GM19025 (cell line): ENCODE measurements around the gene CCDC9.
A peak's percentile ranks its signal among the peaks of the same experiment; 100 is the strongest.
"Not testable (repeated sequence)": the region's sequence is repeated elsewhere in the genome, so short reads cannot be mapped to it uniquely, and the experiment has no call there.

Experiments
- ATAC-seq: cut with Tn5 transposase; IDR thresholded peaks from one replicate; pipeline ENCODE4 v1.9.1; 2021; ENCODE audit warnings: mild to moderate bottlenecking, low read depth, moderate library complexity; ENCODE audit not compliant: unreplicated experiment

Gene CCDC9

DNA sequence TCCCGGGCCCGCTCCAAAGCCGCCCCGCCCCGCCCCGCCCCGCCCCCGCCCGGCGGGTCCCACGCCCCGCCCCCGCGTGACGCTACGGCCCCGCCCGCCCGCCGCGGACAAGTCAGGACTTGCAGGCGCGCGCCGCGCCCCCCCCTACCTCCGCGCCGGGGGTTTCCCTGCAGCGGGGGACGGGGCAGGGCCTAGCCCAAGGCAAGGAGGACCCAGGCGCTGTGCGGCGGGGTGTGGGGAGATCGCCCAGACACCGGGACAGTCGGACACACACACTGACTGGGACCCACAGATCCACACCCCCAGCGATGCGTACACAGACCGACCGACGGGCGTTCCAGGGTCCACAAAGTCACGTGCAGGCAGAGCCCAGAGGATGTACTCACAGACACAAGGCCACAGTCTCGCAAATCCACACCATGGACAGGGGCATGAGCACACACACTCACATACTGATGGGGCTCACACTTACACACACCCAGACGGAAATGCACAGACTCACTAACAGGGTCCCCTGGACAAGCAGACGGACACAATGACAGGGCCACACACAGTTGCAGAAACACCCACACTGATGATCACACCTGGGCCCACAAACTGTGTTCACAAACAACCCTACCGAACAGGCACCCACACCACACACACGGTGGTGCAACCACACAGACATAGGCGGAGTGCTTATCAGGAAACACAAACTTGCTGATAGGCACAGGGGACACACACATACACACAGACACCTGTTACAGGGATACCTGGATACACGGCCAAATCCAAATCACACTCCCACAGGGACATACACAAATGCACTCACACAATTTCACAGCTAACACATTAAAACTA, 24.9 kb upstream of the CCDC9 start:
- ATAC-seq = peak; percentile 30

DNA sequence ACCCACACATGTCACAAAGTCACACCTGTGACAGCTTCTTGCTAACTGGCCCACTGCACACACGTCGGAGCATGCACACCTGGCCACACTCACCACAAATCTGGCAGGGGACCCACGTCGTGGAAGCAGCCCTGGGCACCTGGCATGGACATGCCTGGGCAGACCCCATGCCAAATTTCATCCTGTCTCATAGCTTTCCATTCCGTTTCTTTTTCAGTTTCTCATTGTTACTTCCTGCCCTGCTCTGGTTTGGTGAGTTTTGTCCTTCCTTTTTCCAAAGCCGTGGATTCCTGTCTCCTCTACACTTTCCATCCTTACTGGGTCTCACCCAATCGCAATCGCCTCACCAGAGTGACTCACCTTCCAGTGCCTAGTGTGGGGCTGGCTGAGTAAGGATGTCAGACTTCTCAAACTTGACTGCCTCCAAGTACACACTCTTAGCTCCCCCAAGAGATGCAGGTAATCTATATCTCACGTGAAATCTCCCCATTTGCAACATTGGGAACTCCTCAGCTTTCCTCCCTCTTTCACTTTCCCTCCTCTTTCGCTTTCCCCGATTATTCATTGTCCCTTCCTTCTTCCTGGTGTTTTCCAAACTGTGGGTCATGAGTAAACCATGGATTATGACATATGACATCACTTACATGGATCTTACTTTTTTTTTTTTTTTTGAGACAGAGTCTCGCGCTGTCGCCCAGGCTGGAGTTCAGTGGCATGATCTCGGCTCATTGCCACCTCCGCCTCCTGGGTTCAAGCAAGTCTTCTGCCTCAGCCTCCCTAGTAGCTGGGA, 23.7 kb upstream of the CCDC9 start:
- ATAC-seq = no peak

DNA sequence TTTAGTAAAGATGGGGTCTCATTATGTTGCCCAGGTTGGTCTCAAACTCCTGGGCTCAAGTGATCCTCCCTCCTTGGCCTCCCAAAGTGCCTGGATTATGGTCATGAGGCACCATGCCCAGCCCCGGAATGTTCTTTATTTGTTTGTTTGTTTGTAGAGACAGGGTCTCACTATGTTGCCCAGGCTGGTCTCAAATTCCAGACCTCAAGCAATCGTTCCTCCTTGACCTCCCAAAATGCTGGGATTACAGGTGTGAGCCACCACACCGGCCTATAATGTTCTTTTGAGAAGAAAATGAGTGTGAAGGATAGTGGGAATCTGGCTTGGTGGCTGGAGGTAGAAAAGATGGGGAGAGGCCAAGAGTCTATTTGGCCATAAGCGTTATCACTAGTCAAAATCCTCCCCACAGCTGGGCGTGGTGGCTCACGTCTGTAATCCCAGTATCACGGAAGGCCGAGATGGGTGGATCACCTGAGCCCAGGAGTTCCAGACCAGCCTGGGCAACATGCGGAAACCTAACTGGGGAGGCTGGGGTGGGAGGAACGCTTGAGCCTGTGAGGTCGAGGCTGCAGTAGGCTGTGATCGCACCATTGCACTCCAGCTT, 20.2 kb upstream of the CCDC9 start:
- no peak for ATAC-seq

DNA sequence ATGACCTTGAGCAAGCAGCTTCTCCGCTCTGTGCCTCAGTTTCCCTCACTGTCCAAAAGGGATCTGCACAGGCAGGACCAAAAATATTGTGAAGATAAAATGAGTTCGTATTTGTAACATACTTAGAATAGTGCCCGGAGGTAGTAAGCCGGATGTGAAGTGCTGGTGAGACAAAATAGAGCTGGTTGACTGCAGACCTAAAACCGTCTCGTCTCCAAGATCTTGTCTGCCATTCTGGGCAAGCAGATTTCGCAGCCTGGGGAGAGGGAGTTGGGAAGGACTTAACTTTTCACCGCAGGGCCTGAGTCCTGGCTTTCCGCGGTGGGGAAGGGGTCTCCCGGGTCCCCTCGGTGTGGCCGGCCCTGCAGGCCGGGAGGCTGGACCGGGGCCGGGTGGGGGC, 17.2 kb upstream of the CCDC9 start:
- ATAC-seq = no peak

DNA sequence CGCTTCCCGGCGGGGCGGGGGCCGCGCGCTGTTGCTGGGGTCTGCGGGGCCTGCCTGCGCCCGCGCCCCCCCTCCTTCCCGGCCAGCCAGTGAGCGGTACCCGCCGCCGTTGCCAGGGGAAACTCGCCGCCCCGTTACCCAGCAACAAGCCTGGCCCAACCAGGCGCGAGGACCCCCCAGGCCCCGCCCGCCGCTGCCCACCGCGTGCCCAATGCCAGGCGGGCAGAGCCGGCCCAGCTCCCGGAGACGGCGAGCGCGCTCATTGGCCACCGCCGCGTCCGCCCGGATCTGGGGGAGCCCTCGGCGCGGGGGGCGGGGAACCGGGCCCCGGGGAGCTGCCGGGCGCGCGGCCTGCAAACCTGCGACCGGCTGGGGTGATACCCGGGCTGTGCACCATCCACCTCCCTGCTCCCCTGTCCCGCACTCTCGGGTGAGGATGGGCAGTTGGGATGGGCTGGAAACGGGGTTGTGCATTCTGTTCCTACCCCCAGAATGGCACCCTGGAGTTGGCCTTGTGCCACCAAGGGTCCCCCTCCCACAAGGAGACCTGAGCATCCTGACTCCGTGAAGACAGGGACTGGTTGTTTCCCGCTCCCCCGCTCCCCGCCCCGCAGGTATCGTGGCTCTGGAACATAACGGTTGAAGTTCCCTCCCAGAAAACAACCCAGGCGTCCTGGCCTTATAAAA, 16.6 kb upstream of the CCDC9 start:
- no peak for ATAC-seq

DNA sequence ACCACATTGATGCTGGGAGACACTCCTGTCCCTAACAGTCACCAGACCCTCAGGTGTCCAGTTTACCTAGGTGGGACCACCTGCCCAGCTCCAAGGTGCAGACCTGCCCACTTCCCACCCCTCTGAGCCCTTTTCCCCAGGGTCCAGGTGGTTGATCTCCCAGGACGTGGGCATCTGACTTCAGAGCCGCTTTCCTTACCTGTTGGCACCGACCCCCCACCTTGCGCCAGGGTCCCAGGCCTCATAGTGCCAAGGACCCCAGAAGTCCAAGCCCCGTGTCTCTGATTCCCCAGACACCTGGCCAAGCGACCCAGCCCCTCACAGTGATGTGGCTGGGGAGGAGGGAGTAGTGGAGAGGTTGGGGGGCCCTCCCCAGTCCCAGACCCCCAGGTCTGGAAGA, 15.8 kb upstream of the CCDC9 start:
- no peak for ATAC-seq

DNA sequence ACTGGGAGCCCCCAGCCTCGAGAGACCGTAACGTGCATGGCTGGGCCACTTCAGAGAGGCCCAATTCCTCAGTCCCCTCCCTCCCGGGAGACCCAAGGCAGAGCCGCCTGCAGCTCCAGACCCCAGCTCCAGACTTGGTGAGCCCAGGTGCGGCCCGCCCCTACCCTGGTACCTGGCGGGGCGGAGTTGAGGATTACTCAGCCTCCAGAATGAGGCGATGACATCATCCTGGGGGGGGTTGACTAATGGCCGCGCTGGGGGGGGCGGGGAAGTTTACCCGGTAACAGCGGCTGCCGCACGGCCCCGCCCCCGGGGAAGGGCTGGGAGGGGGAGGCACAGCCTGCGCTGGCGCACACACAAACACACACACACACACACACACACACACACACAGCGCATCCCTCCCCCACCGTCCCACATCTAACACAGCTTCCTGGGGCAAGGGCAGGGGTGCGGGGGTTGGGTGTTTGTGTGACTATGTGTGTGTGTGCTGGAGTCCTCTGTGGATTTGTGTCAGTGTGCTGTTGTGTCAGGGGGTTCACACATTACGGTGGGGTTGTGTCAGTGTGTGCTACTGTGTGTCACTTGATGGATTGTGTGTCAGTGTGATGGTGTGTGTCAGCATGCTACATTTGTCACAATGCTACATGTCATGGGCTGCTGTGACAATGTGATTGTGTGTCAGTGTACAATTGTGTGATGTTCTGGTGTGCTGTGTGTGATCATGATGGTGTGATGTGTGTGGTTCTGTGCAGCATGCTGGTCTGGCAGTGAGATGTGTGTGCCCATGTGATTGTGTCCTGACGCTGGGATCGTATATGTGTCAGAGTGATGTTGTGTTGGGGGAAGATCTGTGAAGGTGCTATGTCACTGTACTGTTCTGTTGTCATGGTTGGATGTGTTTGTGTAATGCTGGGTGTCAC, 15.1 kb upstream of the CCDC9 start:
- ATAC-seq = no peak

DNA sequence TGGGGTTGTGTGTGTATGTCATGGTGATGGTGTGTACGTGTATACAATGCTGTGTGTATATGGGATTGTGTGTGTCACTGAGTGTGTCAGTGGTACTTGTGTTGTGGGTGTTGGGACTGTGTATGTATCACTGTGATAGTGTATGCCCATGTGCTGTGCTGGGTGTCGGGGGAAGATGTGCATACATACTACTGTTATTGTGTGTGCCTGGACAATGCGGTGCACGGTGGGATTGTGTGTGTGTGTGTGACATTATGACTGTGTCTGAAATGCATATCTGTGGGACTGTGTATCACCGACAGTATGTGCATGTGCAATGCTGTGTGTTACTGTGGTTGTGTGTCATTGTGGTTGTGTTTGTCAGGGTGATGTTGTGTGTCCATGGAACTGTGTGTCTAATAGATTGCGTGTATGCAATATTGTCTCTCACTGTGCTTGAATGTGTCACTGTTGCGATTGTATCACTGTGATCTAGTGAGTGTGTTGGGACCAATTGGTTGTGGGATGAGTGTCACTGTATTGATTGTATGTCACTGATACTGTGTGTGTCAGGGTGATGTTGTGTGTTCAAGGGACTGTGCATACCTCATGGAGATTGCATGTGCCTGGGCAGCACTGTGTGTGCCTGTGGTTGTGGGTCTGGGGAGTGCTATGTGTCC, 14.3 kb upstream of the CCDC9 start:
- no peak for ATAC-seq

DNA sequence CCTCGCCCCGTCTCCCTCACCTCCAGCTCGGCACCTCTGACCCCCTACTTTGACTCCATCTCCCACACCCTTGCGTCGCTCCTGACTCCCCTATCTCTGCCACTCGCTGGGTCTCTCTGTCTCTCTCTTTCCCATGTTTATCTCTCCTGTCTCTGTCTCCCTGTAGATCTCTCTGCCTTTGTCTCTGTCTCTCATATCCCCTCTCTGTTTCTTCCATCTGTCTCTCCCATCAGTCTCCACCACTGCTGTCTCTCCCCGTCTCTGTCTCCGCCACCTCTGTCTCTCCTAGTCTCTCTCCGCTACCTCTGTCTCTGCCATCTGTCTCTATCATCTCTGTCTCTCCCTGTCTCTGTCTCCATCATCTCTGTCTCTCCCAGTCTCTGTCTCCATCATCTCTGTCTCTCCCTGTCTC, 13.0 kb upstream of the CCDC9 start:
- ATAC-seq = no peak

DNA sequence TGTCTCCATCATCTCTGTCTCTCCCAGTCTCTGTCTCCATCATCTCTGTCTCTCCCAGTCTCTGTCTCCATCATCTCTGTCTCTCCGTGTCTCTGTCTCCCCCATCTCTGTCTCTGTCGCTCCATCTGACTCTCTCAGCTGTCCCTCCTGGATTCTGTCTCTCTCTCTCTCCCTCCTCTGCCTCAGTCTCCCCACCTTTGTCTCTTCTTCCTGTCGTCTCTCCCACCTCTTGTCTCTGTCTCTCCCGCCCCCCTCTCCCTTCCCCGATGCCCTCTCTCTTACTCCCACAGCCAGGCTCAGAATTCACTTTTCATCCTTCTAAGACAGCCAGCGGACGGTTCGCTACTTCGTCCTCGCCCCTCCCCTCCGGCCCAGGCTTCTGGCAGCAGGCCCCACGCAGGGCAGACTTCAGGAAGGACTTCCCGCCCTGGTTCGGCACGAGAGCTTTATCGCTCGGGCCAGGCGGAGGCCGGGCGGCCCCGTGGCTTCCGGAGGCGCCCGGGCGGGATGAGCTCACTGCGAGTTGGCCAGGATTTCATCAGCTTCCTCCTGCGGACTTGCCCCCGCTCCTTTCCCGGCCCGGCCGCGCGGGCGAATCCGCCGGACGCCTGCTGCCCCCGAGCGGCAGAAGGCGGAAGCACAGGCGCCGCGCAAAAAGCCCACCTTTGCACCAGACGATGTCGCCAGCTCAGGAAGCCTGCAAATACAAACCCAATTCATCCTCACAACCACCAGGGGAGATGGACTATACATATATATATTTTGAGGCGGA, 12.4 kb upstream of the CCDC9 start:
- ATAC-seq = peak; percentile 73

DNA sequence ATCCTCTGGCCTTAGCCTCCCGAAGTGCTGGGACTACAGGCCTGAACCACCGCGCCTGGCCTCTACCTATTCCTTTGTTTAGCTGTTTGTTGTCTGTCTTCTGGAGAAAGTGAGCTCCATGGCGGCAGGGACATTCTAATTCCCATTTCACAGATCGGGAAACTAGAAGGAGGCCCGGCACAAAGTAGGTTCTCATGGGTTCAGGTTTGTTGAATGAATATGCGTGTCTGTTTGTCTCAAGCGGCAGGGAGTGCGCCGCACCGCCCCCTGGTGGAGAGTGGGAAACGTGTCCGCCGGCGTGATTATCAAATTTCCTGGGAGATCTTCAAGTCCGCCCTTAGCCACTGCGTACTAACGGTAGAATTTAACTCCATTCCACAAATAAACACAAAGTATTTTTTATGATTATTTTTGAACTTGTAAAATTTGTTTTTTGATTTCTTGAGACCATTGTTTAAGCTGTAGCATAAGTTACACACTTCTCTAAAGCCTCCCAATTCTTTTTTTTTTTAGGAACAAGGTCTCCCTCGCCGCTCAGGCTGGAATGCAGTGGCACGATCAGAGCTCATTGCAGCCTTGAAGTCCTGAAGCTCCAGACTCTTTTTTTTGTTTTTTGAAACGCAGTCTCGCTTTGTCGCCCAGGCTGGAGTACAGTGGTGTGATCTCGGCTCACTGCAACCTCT, 8.9 kb upstream of the CCDC9 start:
- no peak for ATAC-seq

DNA sequence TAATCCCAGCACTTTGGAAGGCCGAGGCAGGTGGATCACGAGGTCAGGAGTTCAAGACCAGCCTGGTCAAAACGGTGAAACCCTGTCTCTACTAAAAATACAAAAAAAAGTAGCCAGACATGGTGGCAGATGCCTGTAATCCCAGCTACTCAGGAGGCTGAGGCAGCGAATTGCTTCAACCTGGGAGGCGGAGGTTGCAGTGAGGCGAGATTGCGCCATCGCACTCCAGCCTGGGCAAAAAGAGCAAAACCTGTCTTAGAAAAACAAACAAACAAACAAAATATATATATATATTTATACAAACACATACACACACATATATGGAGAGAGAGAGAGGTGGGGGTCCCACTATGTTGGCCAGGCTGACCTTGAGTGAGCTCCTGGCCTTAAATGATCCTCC, 3.3 kb upstream of the CCDC9 start:
- ATAC-seq = not testable (repeated sequence)

DNA sequence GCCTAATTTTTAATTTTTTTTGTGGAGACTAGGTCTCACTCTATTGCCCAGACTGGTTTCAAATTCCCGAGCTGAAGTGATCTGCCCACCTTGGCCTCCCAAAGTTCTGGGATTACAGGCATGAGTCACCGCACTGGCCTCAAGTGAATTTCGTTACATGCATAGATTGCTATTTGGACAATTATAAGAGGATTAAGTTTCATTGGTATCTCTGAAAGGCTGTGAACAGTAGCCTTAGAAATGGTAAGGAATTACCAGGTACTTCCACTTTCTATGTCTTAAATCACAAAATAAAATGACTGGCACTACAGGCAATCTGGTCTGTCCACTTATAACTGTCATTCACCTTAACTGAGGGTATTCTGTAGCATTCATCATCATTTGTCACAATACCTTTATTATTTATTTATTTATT, 2.9 kb upstream of the CCDC9 start:
- no peak for ATAC-seq

DNA sequence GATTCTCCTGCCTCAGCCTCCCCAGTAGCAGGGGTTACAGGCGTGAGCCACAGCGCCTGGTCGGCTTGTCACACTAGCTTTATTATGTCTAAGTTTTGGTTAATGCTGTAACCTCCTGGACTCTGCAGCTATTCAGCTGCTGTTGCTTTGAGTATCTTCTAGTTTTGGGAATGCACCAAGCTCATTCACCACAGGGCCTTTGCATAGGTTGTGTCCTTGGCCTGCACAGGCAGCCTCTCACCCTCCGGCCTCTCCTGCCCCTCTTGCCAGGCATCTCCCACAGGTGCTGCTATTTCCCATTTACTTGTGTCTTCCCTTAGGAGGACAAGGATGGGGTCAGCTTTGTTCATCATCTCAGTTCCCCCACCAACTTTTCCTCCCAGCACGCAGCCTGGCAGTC, 2.4 kb upstream of the CCDC9 start:
- no peak for ATAC-seq

DNA sequence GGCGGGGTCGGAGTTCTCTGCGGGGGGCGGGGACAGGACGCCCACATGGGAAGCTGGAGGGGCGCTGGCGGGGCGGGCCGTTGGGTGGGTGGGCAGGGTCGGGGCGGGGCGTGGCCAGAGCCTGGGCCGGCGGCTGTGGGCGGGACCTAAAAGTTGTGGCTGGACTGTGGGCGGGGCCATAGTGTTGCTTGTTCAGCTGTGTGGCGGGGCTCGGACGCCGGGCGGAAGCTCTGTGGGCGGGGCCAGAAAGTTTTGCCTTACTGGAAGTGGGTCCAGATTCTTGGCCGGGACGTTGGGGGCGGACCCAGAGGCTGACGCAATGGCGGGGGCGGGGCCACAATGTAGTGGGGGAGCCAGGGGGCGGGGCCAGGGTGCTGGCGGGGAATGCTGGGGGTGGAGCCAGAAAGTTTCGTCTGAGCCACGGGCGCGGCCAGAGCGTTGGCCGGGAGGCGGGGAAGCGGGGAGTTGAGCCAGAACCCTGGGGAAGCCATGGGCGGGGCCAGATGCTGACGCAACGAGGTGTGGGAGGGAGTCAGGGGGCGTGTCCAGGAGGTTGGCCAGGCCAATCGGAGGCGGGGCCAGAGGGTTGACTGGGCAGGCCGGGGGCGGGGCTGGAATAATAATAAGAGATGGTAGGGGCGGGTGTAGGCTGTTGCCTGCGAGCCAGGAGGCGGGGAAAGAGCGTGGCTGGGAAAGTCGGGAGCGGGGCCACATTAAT, 527 bp downstream of the CCDC9 start:
- ATAC-seq = peak; percentile 63

DNA sequence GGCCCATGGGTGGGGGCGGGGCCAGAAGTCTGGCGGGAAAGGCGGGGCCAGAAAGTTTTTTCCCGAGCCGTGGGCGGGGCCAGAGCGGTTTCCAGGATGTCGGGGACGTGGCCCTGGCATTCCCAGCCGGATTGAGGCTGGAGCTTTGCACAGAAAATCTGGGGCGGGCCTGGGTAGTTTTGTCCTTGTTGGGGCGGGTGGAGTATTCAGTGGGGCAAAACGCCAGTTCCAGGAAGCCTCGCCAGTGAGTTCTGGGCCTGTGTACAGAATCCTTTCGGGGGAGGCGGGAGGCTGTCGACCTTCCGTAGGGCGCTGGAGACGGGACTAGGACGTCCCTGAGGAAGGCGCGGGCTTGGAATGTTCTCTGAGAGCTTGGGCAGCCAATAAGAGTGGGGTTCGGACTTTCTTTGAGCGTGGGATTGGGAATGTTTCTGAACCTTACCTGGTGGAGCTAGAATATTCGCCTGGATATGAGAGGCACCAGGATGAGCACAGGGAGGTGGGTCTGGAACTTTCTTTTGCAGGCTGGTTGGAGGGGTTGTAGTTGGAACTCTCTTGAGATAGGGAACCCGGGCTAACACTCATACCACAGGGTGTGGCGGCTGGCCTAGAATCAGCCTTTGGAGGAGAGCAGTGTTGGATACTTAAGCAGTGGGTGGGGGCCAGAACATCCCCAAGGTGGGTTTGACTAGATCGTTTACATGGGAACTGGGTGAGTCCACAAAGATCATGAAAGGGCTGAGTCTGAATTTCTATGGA, 1.3 kb downstream of the CCDC9 start:
- ATAC-seq = no peak

DNA sequence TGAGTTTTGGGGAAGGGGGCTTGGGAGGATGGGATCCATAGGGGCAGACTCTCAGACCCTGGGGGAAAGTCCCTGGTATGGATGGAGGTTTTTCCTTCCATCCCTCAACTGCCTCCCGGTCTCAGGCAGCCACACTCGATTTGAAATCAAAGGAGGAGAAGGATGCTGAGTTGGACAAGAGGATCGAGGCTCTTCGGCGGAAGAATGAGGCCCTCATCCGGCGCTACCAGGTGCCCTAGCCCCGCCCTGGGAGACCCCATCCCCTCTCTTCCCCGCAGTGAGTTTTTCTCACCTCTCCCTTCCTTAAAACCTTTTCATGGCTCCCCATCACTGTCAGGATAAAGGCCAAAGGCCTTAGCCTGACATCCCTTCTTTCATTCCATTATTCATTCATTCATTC, 2.1 kb downstream of the CCDC9 start:
- no peak for ATAC-seq
